ENCODE measurements around the gene NEGR1. TPM values are rescaled to one million over a fixed set of nuclear protein-coding genes. Genes with fewer than 3 reads are reported as not detected.

Gene NEGR1
- polyA plus RNA-seq (ENCODE audit: insufficient read length in 4 of 4), result 1 to 10 TPM; 2.4 to 4.1 (median 3.8) TPM

DNA sequence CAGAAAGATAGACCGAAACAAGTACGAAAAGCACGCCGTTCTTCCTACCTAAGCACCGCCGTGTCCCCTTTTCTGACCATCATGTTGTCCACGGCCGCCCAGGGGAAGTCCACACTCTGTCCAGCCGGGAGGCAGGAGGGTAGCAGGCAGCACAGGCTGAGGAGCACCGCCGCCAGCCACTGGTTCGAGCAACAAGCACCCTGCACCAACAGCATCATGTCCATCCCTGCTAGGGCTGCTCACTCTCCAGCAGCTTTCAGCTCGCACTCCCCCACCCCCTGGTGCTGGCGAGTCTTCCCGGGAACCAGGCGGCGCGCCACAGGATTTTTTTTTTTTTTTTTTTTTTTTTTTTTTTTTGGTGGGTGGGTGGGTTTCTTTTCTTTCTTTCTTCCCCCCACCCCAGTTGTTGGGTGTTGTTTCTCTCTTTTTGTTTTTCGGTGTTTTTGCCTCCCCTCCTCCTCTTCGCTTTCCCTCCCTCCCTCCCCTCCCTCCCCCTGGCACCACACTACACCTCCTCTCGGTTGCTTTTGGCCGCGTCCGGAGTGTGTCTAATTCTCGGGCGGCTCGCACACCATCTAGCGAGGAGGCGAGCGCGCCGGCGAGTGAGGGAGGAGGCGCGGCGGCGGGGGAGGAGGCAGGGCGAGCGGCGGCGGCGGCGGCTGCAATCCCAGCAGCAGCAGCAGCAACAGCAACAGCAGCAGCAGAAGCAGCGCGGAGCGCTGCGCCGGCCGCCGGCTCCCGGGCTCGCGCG is at the start of gene NEGR1:
Gene NEGR1 (minus strand): TSS at position 269 of the 751 bp plus-strand sequence.
- peak; percentile 25 to 60 (median 56) for DNase-seq (ENCODE audit: low read depth in 4 of 4, low spot score in 2 of 4)

DNA sequence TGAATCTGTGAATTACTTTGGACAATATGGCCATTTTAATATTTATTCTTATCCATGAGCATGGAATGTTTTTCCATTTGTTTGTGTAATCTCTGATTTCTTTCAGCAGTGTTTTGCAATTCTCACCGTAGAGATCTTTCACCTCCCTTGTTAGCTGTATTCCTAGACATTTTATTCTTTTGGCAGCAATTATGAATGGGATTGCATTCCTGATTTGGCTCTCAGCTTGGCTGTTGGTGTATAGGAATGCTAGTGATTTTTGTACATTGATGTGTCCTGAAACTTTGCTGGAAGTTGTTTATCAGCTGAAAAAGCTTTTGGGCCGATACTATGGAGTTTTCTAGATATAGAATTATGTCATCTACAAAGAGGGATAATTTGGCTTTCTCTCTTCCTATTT is 44.2 kb upstream of the NEGR1 start:
- DNase-seq (ENCODE audit: low read depth in 4 of 4, low spot score in 2 of 4), result no peak

DNA sequence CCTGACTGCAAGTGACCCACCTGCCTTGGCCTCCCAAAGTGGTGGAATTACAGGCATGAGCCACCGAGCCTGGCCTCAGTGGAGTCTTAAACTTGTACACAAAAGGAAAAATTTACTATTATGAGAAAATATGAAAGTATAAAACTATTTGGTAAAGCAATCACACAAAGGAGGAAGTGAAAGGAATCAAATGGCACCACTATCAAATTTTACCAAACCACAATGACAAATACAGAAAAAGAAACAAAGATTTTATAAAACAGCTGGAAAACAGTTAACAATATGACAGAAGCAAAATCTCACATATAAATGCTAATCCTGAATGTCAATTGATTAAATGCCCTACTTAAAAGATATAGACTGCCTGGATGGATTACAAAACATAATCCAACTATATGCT is 42.1 kb upstream of the NEGR1 start:
- no peak for DNase-seq (ENCODE audit: low read depth in 4 of 4, low spot score in 2 of 4)

DNA sequence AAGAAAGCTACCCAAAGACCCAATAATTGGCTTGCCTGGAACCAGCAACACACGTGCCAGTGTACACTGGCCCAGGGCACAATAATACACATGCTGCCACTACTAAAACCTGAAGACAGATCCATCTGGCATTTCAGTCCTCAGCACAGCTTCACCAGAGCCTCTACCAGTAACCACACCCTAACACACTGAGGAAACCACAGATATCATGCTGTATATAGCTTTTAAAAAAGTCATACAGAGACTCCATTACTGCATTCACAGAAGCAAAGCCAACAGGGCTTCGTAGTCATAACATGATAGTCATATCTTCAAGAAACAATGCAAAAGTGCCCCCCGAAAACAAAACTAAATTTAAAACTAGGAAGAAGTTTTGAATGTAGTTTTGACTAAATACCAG is 40.6 kb upstream of the NEGR1 start:
- no peak for DNase-seq (ENCODE audit: low read depth in 4 of 4, low spot score in 2 of 4)

DNA sequence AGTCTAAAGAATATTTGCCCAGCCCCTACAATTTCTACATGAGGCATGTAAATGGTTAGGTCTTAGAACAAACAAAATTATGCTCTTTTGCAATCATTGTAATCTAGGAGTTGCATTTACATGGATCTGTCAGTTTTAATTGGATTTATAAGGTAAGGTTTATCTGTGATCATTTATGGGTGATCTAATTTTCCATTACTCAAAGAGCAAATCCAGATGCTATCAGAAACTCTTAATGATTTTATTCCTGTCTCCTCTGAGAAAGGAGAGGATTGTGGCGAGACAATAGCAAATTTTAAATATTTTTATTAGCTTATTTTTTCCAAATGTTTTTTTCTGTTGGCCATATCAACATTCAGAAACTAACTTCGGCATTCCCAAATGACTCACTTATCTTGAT is 14.2 kb upstream of the NEGR1 start:
- no peak for DNase-seq (ENCODE audit: low read depth in 4 of 4, low spot score in 2 of 4)

DNA sequence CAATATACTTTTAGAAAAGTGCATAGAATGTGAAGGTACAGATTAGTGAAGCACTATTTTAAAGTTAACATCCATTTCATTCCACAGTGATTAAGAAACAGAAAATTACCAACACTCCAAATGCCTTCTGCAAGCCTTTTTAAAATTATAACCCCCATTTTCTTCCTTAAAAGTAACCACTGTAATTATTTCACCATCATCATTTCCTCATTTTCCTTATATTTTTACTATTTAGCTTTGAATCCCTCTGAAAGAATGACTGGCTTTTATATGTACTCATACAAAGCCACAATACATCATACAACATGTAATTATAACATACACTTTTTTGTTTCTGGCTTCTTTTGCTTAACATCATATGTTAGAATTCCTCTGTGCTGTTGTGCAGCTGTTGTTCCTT is 6.5 kb upstream of the NEGR1 start:
- DNase-seq (ENCODE audit: low read depth in 4 of 4, low spot score in 2 of 4), result no peak

DNA sequence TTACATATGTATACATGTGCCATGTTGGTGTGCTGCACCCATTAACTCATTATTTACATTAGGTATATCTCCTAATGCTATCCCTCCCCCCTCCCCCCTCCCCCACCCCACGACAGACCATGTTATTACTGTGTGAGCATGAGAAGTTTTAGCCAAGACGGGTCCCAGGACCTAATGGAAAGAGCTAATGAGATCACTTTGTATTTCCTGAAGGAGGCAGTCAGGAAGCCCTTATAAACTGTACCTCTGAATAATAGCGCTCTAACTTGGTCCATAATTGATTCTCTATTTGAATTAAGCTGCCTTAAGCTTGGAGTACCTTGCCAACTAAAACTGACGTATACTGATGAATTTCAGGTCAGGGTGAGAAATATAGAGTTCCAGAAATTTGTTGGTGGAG is 4.1 kb upstream of the NEGR1 start:
- DNase-seq (ENCODE audit: low read depth in 4 of 4, low spot score in 2 of 4), result no peak

DNA sequence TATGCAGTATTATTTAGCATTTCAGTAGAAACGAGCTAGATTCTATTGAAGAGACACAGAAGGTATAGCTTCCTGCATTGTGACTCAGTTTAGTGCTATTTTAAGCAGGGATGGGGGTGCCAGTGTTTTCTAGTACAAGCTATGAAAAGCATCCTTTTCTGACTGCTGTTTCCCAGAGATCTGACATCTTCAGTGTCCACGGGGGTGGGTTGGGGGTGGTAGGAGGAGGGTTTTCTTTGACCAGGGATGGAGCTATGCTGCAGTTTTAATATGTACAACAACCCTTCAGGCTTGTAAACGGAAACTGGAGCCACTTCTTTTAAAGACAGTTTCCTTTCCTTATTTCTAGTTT is 2.7 kb upstream of the NEGR1 start:
- no peak for DNase-seq (ENCODE audit: low read depth in 4 of 4, low spot score in 2 of 4)

DNA sequence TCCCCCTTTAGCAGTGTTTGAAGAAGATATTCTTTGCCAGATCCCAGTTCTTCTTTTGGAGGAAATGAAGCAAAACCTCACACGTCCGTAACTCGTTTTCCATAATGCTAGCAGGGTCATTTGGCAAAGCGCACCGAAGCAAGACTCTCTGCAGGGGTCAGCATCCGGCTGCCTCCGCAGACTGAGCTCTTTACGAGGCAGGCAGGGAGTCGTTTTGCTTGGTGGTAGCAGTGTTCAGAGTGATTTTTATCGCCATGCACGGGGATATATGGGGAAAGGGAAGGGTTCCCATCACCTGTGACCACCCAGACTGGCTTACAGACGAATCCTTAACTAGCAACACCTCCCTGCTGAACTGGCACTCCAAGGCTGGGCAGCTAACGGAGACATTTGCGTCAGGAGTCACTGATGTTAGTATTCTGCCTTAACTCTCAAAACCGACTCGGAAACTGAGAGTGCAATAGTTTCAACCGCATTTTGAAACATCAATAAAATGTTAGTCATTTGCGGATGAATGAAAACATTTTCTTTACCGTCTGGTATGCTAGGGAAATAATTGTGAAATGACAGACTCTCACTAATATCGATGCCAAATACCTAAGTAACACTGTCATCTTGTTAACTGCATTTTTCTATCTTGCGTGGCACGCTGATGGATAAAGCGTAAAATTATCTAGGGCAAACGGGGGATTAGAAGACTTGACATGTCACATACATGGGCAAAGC is 2.2 kb upstream of the NEGR1 start:
- peak in 3 of 4 donors; percentile 21 to 50 (median 50) for DNase-seq (ENCODE audit: low read depth in 4 of 4, low spot score in 2 of 4)

DNA sequence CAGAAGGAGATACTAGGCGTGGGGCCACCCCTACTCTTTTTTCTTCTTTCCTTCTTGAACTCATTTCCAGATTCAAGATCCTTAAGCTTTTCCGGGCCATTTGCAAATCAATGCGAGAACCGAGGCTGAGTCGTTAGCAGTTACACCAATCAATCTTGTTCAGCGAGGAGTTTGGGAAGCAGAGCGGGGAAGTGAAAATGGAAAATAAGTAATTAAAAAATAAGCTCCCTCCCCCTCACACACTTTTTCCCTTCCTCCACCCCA is 1.7 kb upstream of the NEGR1 start:
- peak in 2 of 4 donors; percentile 48 to 74 for DNase-seq (ENCODE audit: low read depth in 4 of 4, low spot score in 2 of 4)

DNA sequence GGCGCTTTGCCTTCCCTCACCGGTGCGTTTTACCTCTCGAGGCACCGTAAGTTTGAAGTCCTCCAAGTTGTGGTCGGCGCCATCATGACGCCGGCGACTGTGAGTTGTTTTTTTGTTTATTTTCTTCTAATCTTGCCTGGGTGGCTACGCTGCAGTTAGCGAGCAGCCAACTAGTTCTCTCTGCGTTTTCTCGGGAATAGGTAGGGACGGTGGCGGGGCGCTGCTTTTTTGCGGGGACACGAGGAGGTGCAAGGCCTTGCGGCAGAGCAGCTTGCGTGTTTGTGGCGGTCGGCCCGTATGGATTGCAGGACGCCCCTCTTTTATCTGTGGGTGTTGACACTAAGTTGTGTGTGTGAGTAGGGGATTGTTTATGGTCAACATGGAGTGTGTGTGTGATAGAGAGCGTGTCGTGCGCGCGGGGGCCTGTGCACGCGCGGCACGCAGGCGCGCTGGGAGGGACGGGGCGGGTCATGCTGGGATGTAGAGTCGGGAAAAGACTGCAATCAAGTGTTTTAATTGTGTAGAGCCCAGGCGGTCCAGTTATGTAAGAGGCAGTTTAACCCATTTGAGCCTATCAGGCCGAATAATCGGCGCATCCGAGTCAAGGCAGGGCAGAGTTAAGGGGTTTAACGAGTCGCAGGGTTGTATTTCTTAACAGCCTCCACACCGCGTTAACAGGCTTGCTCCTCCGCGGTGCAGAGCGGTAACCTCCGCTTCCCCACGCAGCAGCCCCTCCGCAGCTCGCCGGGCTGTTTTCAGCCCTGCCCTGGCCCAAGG is 1.2 kb upstream of the NEGR1 start:
- peak; percentile 64 to 84 (median 70) for DNase-seq (ENCODE audit: low read depth in 4 of 4, low spot score in 2 of 4)

DNA sequence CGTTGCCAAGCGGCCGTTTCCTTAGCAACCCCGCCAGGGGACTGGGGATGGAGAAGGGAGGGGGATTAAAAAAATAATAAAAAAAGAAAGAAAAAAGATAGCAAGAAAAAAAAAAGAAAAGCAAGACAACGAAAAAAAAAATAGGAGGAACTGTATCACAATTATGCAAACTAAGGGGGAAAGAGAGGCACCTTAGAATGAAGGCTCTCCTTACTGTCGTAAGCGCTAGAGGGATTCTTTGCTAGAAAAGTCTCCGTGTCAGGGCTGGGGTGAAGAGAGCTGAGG is 625 bp upstream of the NEGR1 start:
- DNase-seq (ENCODE audit: low read depth in 4 of 4, low spot score in 2 of 4), result peak in 2 of 4 donors; percentile 37 to 59

DNA sequence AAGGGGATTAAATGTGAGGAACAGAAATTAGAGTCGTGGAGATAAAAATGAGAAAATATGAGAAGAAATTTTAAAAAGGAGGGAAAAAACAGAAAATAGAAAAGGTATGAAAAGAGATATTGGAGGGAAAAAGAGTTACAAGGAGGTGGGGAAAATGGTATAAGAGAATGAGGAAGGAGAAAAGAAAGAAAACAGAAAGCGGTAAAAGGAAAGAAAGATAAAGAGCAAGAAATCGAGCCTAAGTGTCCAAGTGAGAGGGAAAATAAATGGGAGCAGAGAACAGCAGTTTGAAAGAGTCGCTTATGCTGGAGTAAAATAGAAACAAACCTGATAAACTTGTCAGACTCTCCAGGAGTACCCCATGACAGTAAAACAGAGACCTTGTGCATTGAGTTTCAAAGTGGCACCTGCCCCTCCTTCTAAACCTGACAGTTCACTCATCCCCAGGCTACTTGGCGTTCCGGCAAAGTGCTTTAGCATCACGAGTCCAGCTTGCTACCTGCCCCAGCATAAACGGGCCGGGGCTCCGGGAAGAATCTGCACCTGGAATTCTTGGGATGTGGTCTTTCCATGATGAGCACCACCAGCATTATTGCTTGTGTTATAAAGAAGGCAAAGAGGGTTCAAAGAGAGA is 585 bp downstream of the NEGR1 start:
- DNase-seq (ENCODE audit: low read depth in 4 of 4, low spot score in 2 of 4), result peak in 1 of 4 donors; percentile 17

DNA sequence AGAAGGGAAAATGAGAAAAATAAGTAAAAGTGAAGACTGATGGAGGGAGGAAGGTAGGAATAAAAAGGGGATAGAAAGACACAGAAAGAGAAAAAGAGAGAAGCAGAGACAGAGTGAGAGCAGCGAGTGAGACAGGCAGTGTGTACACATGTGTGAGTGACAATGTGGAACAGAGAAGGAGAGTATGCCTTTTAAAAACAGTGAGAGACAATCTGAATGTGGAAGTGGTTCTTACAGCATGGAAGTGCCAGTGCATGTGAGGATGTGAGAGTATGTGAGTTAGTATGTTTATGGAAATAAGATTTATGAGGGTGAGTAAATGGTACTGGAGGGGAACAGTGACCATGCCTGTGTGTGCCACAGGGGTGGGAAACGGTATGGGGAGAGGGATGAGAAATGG is 1.2 kb downstream of the NEGR1 start:
- DNase-seq (ENCODE audit: low read depth in 4 of 4, low spot score in 2 of 4), result no peak

DNA sequence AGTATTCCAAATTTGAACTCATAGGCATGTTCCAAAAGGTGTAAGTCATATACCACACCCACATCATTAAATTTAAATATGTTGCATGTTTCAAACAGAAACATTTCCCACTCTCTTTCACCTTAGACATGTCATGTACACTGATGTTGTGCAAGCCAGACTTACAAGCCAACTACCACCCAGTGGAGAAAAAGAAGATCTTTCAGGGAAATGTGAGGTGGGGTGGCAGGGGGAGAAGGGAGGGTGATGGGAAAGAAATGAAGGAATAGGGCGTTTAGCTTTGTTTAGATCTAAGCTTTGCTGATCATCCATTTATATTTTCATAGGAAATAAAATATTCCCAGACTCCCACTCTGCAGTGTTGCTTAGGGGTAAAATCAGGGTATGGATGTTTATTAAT is 1.6 kb downstream of the NEGR1 start:
- no peak for DNase-seq (ENCODE audit: low read depth in 4 of 4, low spot score in 2 of 4)

DNA sequence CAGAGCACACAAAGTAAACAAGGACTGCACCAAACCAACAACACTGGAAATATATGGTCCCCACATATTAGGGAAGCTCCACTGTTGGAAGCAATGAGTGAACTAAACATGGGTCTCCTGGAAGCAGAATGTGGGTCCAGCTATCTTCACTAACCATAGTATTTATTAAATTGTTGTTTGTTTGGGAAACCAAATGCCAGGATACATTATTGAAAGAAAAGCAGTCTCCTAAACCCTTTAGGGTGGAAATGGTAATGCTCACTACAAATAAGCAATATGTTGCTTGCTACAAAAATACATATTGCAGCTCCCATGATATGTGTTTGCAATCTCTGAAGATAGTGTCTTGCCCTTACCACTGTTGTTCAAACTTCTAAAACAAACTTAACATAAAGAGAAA is 2.2 kb downstream of the NEGR1 start:
- no peak for DNase-seq (ENCODE audit: low read depth in 4 of 4, low spot score in 2 of 4)

DNA sequence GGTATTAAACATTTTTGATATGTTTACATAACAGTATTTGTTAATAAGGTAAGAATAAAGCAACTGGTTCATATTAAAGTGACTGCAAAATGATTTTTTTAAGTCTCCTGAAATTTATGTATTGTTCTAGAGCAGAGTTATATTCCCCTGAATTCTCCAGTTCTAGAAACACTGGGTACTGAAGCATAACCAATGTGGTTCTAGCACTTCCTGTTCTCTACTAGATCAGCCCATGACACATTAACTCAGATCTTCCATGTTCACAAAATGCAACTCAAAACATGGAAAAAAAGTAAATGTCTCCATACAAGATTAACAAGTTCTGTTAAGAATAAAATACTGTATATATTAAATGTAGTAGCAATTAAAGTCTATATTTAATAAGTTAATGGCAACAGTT is 3.9 kb downstream of the NEGR1 start:
- no peak for DNase-seq (ENCODE audit: low read depth in 4 of 4, low spot score in 2 of 4)

DNA sequence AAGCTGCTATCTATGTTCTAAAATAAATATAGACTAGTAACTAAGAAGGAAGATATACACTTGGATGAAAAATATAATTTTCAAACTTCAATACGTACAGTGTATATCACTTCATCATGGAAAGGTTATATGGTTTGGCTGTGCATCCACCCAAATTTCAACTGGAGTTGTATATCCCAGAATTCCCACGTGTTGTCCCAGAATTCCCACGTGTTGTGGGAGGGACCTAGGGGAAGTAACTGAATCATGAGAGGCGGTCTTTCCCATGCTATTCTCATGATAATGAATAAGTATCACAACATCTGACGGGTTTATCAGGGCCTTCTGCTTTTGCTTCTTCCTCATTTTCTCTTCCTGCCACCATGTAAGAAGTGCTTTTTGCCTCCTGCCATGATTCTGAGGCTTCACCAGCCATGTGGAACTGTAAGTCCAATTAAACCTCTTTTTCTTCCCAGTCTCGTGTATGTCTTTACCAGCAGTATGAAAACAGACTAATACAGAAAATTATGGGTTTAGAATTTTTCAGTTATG is 10.7 kb downstream of the NEGR1 start:
- DNase-seq (ENCODE audit: low read depth in 4 of 4, low spot score in 2 of 4), result no peak

DNA sequence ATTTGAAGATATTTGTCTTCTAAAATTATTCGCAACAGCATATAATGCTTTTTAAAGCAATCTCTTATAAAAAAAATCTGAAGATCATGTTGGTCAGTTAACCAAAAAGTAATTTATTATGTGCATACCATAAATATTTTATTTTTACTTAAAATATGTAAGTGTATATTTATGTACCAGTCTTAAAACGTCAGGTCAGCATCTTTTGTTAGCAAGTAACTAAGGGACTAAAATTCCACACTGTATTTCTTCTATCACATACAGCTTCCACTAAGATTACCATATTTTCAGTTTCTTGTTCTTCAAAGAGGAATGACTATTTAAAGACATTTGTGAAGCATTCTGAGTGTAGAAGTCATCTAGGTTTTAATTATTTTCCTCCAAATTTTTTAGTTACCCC is 19.6 kb downstream of the NEGR1 start:
- no peak for DNase-seq (ENCODE audit: low read depth in 4 of 4, low spot score in 2 of 4)

DNA sequence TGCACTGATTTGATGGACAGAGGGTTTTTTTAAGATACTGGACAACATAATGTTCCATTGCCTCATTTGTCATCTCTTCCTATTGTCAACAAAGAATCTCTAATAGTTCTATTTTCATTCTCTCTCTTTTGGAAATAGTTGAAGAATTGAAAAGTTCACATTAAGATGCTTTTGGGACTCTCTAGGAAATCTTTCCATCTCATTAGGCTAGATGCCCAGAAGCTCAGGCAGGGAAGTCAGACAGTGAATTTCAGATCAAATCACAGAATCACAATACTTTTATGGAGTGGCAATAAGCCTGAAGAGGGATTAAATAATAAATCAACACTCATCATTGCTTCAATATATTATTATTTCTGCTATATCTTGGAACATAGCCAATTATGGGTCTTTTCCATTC is 29.2 kb downstream of the NEGR1 start:
- DNase-seq (ENCODE audit: low read depth in 4 of 4, low spot score in 2 of 4), result no peak

DNA sequence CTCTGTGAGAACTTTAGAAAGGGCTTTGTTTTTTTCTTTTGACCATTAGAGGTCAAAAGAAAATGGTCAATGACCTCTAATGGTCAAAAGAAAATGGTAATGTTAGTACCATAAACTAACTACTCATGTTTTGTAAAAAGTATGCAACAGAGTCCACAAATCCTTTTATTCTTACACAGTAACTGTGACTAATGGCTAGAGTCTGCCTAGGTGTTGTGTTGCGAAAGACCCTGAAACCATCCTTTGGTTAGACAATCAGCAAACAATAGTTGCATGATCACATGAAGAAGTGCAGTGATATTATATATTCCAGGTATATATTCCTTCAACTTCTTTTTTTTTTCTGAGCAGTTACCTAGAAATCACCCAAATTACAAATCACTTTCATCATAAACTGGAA is 40.9 kb downstream of the NEGR1 start:
- DNase-seq (ENCODE audit: low read depth in 4 of 4, low spot score in 2 of 4), result no peak
